ENCODE measurements around the gene ZNF503.

Gene ZNF503

DNA sequence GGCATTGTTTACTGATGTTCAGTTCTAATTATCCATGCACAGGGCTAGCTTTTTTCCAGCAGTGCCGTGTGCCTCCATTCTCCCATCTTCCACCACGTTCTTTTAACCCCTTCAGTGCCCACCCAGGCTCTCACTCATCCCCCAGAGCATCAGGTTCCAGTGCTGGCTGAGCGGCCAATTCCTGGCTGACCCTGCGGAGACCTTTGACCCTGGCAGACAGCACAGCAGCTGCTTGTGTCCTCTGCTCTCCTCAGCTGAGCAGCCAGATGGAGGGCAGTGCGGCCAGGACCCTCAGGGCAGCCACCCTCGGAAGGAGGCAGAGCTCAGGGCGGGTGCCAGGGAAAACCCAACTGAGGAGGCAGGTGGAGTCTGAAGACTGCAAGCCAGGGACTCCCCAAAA, 48.4 kb downstream of the ZNF503 start:
- DNase-seq (ENCODE audit: low read depth) = no peak

GRCh38 chr10:75352650-75353049, 48.9 kb downstream of the ZNF503 start:
- no peak for DNase-seq (ENCODE audit: low read depth)

DNA sequence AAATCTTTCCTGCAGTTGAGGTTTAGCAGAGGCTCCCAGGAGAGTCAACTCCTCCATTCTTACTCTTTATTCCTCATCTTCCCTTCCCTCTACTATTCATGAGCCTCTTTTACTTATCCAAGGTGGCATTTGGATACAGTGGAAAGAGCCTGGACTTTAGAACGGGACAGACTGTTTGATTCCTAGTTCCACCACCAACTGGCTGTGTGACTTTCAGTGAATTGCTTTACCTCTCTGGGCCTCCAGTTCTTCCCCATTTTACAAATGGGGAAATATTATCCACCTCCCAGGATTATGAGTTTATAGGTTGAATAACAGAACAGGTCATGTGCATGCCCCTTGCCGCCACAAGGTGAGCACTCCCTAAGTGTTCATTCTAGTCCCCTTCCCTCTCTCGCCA, 49.9 kb downstream of the ZNF503 start:
- no peak for DNase-seq (ENCODE audit: low read depth)

GRCh38 chr10:75350791-75351190, 50.8 kb downstream of the ZNF503 start:
- no peak for DNase-seq (ENCODE audit: low read depth)
